ENCODE results near the gene VKORC1.

VKORC1 gene

GRCh38 chr16:31080035-31080629, 14.5 kb downstream of the VKORC1 start:
- no peaks in the 10 kb centered on the region for H3K9me3 ChIP-seq (ENCODE audit: control insufficient read depth, low read length)
- no peak overlapping the region for H3K4me3 ChIP-seq (ENCODE audit: extremely low read depth, insufficient read depth, low read length, poor library complexity, severe bottlenecking)
- no peak overlapping the region for H3K27ac ChIP-seq (ENCODE audit: low read depth, low read length, severe bottlenecking)
- peaks cover 79% of the 10 kb centered on the region for H3K36me3 ChIP-seq (ENCODE audit: control insufficient read depth, insufficient read depth, low read length)
- 92 to 97% methylated on average over 31 to 39 of the region's 40 CpGs for WGBS, 2 experiments (ENCODE audit: insufficient coverage in 2 of 2)
- no peaks in the 10 kb centered on the region for H3K4me1 ChIP-seq (ENCODE audit: control insufficient read depth, insufficient read depth, low read length, poor library complexity, severe bottlenecking)

- Histone ChIP-seq H3K4me3 (ENCODE audit: extremely low read depth, insufficient read depth, low read length, poor library complexity, severe bottlenecking) (no peak overlapping the region), H3K4me1 (ENCODE audit: control insufficient read depth, insufficient read depth, low read length, poor library complexity, severe bottlenecking) (no peaks in the 10 kb centered on the region), H3K27ac (ENCODE audit: low read depth, low read length, severe bottlenecking) (no peak overlapping the region), H3K9me3 (ENCODE audit: control insufficient read depth, low read length) (no peaks in the 10 kb centered on the region), H3K36me3 (ENCODE audit: control insufficient read depth, insufficient read depth, low read length) (peaks cover 76% of the 10 kb centered on the region)
- WGBS, 2 experiments (ENCODE audit: insufficient coverage in 2 of 2): 91 to 92% methylated on average over 11 to 13 of the region's 13 CpGs
Measured at GRCh38 chr16:31079342-31079944, 15.2 kb downstream of the VKORC1 start.

- H3K9me3 ChIP-seq (ENCODE audit: control insufficient read depth, low read length): no peaks in the 10 kb centered on the region
- H3K4me3 ChIP-seq (ENCODE audit: extremely low read depth, insufficient read depth, low read length, poor library complexity, severe bottlenecking): no peak overlapping the region
- peaks cover 72% of the 10 kb centered on the region for H3K36me3 ChIP-seq (ENCODE audit: control insufficient read depth, insufficient read depth, low read length)
- no peak overlapping the region for H3K27ac ChIP-seq (ENCODE audit: low read depth, low read length, severe bottlenecking)
- H3K4me1 ChIP-seq (ENCODE audit: control insufficient read depth, insufficient read depth, low read length, poor library complexity, severe bottlenecking): no peaks in the 10 kb centered on the region
- WGBS, 2 experiments (ENCODE audit: insufficient coverage in 2 of 2): 97 to 98% methylated on average over 14 to 15 of the region's 15 CpGs
Measured at GRCh38 chr16:31078597-31079341, 15.8 kb downstream of the VKORC1 start.

GRCh38 chr16:31077592-31078396, 16.8 kb downstream of the VKORC1 start:
- no peak overlapping the region for H3K4me3 ChIP-seq (ENCODE audit: extremely low read depth, insufficient read depth, low read length, poor library complexity, severe bottlenecking)
- WGBS, 2 experiments (ENCODE audit: insufficient coverage in 2 of 2): 94 to 97% methylated on average over 28 to 30 of the region's 30 CpGs
- H3K4me1 ChIP-seq (ENCODE audit: control insufficient read depth, insufficient read depth, low read length, poor library complexity, severe bottlenecking): no peaks in the 10 kb centered on the region
- H3K9me3 ChIP-seq (ENCODE audit: control insufficient read depth, low read length): no peaks in the 10 kb centered on the region
- H3K36me3 ChIP-seq (ENCODE audit: control insufficient read depth, insufficient read depth, low read length): peaks cover 63% of the 10 kb centered on the region
- H3K27ac ChIP-seq (ENCODE audit: low read depth, low read length, severe bottlenecking): no peak overlapping the region

GRCh38 chr16:31077024-31077423, 17.6 kb downstream of the VKORC1 start:
- H3K36me3 ChIP-seq (ENCODE audit: control insufficient read depth, insufficient read depth, low read length): peaks cover 56% of the 10 kb centered on the region
- WGBS, 2 experiments (ENCODE audit: insufficient coverage in 2 of 2): 98 to 99% methylated on average over 13 of the region's 13 CpGs

GRCh38 chr16:31076319-31076718, 18.3 kb downstream of the VKORC1 start:
- whole genome bisulfite sequencing, 2 experiments (ENCODE audit: insufficient coverage in 2 of 2): 91 to 94% methylated on average over 14 to 16 of the region's 16 CpGs
- H3K27ac ChIP-seq (ENCODE audit: low read depth, low read length, severe bottlenecking): no peak overlapping the region
- no peaks in the 10 kb centered on the region for H3K9me3 ChIP-seq (ENCODE audit: control insufficient read depth, low read length)
- peaks cover 56% of the 10 kb centered on the region for H3K36me3 ChIP-seq (ENCODE audit: control insufficient read depth, insufficient read depth, low read length)
- no peaks in the 10 kb centered on the region for H3K4me1 ChIP-seq (ENCODE audit: control insufficient read depth, insufficient read depth, low read length, poor library complexity, severe bottlenecking)
- H3K4me3 ChIP-seq (ENCODE audit: extremely low read depth, insufficient read depth, low read length, poor library complexity, severe bottlenecking): no peak overlapping the region

More at GRCh38 chr16:31077024-31077423, 17.6 kb downstream of the VKORC1 start:
- H3K4me3 ChIP-seq (ENCODE audit: extremely low read depth, insufficient read depth, low read length, poor library complexity, severe bottlenecking): no peak overlapping the region
- no peaks in the 10 kb centered on the region for H3K9me3 ChIP-seq (ENCODE audit: control insufficient read depth, low read length)
- H3K4me1 ChIP-seq (ENCODE audit: control insufficient read depth, insufficient read depth, low read length, poor library complexity, severe bottlenecking): no peaks in the 10 kb centered on the region
- H3K27ac ChIP-seq (ENCODE audit: low read depth, low read length, severe bottlenecking): no peak overlapping the region

- Histone ChIP-seq H3K4me3 (ENCODE audit: extremely low read depth, insufficient read depth, low read length, poor library complexity, severe bottlenecking) (peak overlapping the region; percentile 59), H3K36me3 (ENCODE audit: control insufficient read depth, insufficient read depth, low read length) (peaks cover 41% of the 10 kb centered on the region), H3K9me3 (ENCODE audit: control insufficient read depth, low read length) (no peaks in the 10 kb centered on the region), H3K27ac (ENCODE audit: low read depth, low read length, severe bottlenecking) (peak overlapping the region; percentile 93), H3K4me1 (ENCODE audit: control insufficient read depth, insufficient read depth, low read length, poor library complexity, severe bottlenecking) (no peaks in the 10 kb centered on the region)
- 2 to 8% methylated on average over 7 of the region's 7 CpGs for WGBS, 2 experiments (ENCODE audit: insufficient coverage in 2 of 2)
Measured at GRCh38 chr16:31074814-31075183, 19.8 kb downstream of the VKORC1 start.

GRCh38 chr16:31073970-31074813, 20.4 kb downstream of the VKORC1 start, which contains the start of the genes ZNF646 and ZNF668:
ZNF646 (plus strand) TSS chr16:31074422; CDS start chr16:31076325, 1,903 bp downstream.
ZNF668 (minus strand) TSS chr16:31074240; CDS start chr16:31064459, 9,781 bp downstream.
- Histone ChIP-seq H3K36me3 (ENCODE audit: control insufficient read depth, insufficient read depth, low read length) (peaks cover 35% of the 10 kb centered on the region), H3K27ac (ENCODE audit: low read depth, low read length, severe bottlenecking) (peak within 1 kb of the TSS; percentile 93), H3K9me3 (ENCODE audit: control insufficient read depth, low read length) (no peaks in the 10 kb centered on the region), H3K4me1 (ENCODE audit: control insufficient read depth, insufficient read depth, low read length, poor library complexity, severe bottlenecking) (no peaks in the 10 kb centered on the region), H3K4me3 (ENCODE audit: extremely low read depth, insufficient read depth, low read length, poor library complexity, severe bottlenecking) (peak within 1 kb of the TSS; percentile 59)
- WGBS, 2 experiments (ENCODE audit: insufficient coverage in 2 of 2): 0 to 1% methylated on average over 32 to 38 of the region's 48 CpGs

- Histone ChIP-seq H3K36me3 (ENCODE audit: control insufficient read depth, insufficient read depth, low read length) (peaks cover 27% of the 10 kb centered on the region), H3K9me3 (ENCODE audit: control insufficient read depth, low read length) (no peaks in the 10 kb centered on the region), H3K4me1 (ENCODE audit: control insufficient read depth, insufficient read depth, low read length, poor library complexity, severe bottlenecking) (no peaks in the 10 kb centered on the region), H3K4me3 (ENCODE audit: extremely low read depth, insufficient read depth, low read length, poor library complexity, severe bottlenecking) (peak overlapping the region; percentile 59), H3K27ac (ENCODE audit: low read depth, low read length, severe bottlenecking) (peak overlapping the region; percentile 93)
- 0% methylated on average over 52 to 77 of the region's 83 CpGs for WGBS, 2 experiments (ENCODE audit: insufficient coverage in 2 of 2)
Measured at GRCh38 chr16:31073142-31073969, 21.2 kb downstream of the VKORC1 start.
